ENCODE measurements around the gene LETM1. TPM values are rescaled to one million over a fixed set of nuclear protein-coding genes. Genes with fewer than 3 reads are reported as not detected.

The LETM1 gene
- 95.8 and 106 TPM in 2 replicates for total RNA-seq (2014; rRNA removed; shearing (Covaris generic))

DNA sequence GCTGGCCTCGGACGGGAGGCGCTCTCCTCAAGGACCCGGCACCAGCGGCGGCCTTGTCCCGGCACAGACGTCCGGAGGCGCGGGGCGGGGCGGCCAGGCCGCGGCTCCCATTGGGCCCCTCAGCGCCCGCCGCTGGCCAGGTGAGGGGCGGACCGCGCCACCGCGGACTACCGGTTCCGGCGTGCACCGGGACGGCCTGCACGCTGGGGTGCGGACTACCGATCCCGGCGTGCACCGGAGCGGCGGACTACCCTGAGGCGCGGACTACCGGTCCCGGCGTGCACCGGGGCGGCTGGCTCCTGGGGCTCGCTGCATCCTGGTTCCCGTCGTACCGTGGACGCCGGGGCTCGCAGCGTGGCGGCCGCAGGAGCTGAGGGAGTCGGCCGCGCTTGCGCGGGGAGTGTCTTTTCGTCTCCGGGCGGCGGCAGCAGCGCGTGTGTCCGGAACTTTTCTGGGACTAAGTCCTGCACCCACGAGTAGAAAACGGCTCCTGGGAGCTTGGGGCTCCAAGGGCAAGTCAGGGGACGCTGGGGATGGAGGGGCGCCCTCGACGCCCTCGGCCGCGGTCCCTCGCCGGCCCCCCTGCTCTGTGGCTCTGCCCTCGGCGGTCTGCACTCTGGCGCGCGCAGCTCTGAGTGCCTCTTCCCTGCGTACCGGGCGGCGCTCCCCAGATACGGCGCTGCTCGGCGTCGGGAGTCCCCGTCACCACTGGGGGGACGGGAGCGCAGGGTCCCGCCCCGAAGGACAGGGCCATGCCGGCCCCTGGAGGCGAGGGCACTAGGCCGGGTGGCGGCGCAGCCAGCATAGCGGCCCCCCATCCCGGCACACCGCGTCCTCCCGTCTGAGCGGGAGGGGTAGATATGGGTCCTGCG lies at the start of gene LETM1:
Gene LETM1 (minus strand): TSS at position 86 of the 872 bp plus-strand sequence. CDS start 206 bp downstream, outside the sequence.
- DNase-seq (ENCODE audit: low spot score), result peak; percentile 96

DNA sequence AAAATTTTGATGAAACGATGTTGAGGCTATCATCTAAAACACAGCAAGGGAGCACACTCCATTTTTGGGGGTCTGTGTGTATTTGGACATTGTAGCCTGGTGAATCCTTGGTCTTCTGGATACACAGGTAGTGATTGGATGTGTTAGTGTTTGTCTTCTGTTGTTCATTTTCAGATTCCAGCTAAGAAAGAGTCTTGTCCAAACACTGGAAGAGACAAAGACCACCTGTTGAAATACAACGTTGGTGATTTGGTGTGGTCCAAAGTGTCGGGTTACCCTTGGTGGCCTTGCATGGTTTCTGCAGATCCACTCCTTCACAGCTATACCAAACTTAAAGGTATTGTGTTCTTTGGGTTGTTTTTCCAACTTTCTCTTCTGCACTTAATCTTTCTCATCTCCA lies 48.1 kb upstream of the LETM1 start:
- DNase-seq (ENCODE audit: low spot score), result no peak

DNA sequence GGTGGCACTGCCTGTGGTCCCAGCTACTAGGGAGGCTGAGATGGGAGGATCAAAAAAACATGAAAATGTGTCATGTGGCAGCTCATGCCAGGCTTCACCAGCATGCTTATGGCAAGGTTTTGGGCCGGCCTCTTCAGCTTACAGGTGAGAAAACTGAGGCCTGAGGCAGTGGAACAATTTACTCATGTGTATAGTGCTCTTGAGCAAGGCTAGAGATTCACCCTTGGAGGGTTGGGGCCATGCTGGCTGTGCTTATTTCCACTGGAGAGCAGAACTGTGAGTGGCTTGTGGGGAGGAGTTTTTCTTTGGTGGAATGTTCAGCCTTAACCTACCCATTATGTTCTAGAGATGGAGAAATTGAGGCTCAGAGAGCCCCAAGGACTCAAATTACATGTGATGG lies 47.1 kb upstream of the LETM1 start:
- no peak for DNase-seq (ENCODE audit: low spot score)

DNA sequence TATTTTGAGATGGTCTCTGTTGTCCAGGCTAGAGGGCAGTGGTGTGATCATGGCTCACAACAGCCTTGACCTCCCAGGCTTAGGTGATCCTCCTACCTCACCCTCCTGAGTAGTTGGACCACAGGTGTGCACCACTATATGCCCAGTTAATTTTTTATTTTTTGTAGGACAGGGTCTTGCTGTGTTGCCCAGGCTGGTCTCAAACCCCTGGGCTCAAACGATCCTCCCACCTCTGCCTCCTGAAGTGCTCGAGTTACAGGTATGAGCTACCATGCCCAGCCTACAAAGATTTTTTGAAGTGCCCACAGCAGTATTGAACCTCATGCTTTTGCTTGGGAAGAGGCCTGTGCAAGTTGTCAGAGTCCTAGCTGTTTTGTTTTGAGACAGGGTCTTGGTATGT lies 46.3 kb upstream of the LETM1 start:
- no peak for DNase-seq (ENCODE audit: low spot score)

DNA sequence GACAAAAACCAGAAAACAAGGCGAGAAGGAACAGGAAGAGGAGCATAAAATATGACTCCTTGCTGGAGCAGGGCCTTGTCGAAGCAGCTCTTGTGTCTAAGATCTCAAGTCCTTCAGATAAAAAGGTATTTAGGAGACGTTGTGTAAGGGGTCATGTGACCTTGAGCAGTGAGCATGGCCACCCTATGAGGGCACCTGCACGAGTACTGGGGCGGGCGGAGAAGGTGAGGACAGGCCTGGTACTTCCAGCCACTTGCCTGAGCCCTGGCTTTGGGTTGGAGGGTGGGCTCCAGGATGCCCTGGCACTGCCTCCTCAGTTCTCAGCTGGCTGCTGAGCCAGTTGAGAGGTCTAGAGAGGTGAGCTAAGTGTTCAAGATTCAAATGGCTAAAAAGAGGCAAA lies 45.2 kb upstream of the LETM1 start:
- no peak for DNase-seq (ENCODE audit: low spot score)

DNA sequence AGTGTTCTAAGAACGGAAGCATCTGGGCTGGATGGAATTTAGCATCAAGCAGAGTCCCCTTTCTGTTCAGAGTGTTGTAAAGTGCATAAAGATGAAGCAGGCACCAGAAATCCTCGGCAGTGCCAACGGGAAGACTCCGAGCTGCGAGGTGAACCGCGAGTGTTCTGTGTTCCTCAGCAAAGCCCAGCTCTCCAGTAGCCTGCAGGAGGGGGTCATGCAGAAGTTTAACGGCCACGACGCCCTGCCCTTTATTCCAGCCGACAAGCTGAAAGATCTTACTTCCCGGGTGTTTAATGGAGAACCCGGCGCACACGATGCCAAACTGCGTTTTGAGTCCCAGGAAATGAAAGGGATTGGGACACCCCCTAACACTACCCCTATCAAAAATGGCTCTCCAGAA lies 44.7 kb upstream of the LETM1 start:
- no peak for DNase-seq (ENCODE audit: low spot score)

DNA sequence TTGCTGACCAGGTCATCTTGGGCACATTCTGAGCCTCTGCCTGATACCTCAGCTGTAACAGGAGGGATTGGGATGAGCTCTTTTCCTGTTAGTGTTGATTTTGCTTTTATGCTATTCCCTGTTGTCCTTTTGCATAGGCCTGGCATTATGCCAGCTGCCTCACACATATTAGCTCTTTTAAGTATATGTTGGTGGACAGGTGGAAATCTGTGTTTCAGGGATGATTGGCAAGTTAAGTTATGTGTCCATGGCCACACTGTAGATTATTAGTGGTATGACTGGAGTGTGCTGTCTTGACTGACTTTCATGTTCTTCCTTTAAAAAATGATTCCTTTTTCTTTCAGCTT lies 44.1 kb upstream of the LETM1 start:
- DNase-seq (ENCODE audit: low spot score), result no peak

DNA sequence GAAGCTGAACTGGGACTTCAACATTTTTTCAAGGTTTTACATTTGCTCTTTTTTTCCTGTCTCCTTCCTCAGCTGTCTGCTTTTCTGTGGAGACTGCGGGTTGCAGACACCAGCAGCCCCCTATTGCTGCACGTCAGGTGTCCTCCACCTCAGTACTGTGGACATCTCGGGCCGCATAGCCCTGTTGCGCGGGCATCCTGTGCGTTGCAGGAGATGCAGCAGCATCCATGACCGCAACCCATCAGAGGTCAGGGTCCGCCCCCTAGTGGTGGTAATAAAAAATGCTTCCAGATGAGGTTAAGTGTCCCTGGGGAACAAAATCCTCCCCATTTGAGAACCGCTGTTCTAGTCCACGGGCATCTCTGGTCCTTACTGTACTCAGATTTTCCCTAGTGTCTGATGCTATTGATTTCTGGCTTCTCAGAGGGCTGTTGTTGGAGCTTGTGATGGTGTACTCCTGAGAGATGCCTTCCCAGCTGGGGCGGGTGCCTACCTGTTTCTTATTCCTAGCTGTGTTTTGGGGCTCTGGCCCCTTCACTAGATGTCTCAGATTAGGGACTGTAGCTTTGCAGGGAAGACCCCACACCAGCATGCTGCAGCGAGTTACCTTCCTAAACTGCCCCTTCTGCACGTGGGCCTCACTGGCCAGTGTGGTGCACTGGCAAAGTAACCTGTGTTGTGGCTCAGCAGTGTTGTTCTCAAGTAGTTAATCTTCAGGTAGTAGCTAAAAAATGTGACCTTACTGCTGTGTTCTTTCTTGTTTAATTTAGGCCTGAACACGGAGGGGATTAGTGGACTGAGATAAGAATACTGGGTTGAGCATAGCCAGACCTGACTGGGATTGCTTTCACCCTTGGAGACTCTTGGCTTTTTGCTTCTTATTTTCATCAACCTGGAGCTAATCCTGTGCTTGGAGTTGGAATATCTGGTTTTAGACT lies 43.5 kb upstream of the LETM1 start:
- DNase-seq (ENCODE audit: low spot score), result peak; percentile 81

DNA sequence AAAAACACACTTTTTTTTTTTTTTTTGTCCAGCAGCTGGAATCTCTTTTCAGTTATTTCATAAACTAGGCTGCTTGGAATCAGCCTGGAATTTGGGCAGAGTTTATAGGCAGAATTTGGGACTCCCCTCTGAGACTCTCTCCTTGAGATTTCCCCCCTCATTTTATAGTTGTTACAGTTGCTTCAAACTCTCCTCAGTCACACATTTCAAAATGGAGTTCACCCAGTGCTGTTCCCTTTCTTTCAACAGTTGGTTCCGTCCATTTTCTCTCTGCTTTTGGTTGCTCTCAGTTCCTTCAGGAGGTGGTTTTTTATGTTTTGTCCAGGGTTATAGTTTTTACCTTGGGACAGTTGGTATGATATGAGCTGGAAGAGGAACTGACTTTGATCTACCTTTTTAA lies 42.7 kb upstream of the LETM1 start:
- no peak for DNase-seq (ENCODE audit: low spot score)

DNA sequence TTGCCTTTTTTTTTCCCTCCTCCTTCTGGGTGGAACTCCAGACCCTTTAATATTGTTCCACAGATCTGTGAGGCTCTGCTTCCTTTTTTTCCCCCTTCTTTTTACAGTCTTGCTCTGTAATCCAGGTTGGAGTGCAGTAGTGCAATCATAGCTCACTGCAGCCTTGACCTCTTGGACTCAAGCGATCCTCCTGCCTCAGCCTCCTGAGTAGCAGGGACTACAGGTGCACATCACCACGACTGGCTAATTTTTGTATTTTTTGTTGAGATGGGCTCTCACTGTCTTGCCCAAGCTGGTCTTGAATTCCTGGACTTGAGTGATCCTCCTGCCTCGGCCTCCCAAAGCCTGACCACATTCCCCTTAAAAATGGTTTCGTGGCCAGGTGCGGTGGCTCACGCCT lies 42.1 kb upstream of the LETM1 start:
- DNase-seq (ENCODE audit: low spot score), result no peak

DNA sequence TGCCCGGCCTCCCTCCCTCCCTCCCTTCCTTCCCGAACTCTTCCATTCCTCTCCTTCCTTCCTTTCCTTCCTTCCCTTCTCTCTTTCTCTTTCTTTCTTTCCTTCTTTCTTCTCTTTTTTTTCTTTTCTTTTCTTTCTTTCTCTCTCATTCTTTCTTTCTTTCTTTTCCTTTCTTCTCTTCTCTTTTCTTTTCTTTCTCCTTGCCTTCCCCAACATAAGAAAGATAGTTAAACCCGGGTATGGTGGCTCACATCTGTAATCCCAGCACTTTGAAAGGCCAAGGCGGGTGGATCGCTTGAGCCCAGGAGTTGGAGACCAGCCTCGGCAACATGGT lies 40.7 kb upstream of the LETM1 start:
- no peak for DNase-seq (ENCODE audit: low spot score)

DNA sequence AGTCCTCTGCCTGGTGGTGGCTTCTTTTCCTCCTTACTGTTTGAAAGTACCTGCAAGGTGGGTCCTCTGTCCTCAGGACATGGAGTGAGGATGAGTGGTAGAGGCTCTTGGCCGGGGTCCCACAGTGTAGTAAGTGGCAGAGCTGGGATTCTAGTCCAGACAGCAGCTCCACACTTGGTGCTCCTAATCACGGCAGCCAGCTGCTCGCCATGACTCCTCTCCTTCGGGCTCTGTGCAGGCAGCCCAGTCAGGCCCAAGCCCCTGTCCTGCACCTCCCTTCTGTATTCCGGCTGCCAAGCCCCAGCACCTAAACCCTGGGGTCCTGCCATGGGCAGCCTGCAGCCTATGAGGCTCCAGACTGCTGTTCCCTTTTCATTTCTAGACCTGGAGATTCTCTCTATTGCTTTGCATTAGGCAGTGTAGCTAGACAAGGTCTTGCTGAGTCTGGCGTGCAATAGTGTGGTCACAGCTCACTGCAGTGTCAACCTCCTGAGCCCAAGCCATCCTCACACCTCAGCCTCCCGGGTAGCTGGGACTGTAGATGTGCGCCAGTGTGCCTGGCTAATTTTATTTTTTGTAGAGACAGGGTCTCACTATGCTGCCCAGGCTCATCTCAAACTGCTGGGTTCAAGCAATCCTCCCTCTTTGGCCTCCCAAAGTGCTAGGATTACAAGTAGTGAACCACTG lies 40.2 kb upstream of the LETM1 start:
- no peak for DNase-seq (ENCODE audit: low spot score)

DNA sequence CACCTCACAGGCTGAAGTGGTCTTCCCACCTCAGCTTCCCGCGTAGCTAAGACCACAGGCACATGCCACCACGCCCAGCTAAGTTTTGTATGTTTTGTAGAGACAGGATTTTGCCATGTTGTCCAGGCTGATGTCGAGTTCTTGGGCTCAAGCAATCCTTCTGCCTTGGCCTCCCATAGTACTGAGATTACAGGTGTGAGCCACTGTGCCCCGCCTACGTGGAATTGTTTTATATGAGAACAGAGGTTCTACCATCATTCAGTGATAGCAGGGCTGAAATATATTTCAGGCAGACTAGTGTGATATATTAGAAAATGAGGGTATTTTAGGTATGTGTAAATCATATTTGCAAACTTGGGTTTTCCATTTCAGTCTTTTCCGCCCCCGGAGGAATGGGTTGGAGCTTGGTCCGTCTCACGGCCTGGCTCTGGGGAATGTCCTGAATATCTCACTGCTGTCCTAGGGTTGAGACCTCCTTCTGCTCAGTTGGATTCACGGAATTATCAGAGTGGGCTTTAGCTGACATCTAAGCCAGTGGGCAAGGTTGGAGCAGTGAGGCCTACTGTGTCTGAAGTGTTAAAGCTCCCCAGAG lies 35.1 kb upstream of the LETM1 start:
- DNase-seq (ENCODE audit: low spot score), result no peak

DNA sequence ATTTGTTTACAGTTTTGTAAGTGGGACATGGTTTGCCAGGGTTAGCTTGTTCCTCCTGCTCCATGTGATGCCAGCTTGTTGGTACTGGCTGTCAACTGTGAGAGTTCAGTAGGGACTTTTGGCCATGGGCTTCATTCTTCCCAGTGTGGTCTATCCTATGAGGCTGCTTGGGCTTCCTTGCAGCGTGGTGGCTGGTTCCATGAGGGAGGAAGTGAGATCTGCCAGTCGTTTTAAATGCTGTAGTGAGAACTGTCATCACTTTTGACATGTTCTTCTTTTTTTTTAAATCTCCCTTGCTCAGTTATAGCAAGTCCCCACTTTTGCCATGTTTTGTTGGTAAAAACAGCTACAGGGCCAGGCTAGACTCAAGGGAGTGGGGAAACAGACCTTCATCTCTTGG lies 31.1 kb upstream of the LETM1 start:
- DNase-seq (ENCODE audit: low spot score), result no peak

DNA sequence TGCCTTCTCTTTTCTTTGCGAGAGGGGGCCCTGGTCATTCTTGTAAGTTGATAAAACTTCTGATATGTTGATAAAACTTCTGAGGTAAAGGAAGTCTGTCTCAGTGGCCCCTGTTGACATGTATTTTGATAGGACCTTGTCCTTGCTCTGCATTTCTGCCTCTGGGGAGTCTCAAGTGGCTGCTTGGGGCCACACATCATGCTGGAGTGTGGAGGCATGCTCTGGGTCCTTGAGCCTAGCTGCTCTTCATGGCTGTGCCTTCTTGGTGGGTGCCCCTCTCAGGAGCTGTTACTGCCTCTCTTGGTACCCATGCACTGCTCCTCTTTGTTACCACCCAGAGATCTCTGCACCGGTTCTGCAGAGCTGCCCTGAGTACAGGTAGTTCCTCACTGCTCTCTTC lies 29.5 kb upstream of the LETM1 start:
- DNase-seq (ENCODE audit: low spot score), result no peak

DNA sequence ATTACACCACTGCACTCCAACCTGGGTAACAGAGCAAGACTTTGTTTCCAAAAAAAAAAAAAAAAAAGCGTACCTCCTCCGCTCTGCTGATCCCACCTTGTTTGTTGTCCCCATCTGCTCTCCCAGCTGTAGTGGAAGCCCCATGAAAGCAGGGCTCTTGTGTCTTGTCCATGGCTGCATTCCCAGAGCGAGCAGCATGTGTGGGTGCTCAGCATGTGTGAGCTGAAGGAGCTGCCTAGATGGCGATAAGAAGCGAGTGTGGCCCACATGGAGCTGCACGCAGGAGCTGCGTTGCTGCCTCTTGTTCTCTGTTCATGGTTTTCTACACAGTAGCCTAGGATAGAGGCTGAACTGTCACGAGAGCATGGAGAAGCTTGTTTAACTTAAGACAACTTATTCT lies 27.6 kb upstream of the LETM1 start:
- DNase-seq (ENCODE audit: low spot score), result no peak

DNA sequence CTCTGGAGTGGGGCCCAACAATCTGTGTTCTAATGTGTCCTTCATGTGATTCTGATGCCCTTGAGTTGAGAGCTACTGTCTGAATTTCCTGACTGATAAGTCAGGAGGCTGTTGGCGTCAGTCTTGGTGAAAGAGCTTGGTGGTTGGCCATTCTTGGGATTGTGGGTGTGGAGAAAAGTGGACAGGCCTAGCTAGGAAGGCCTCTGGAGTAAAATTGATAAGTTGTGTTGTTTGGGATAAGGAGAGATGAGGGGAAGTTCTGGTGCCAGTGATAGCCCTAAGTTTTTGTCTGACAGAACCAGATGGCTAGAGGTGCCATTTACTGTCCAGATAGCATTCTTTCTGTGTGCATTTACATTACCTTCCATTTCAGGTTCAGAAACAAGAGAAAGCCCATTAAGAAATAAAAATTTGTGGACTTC lies 26.9 kb upstream of the LETM1 start:
- DNase-seq (ENCODE audit: low spot score), result no peak

DNA sequence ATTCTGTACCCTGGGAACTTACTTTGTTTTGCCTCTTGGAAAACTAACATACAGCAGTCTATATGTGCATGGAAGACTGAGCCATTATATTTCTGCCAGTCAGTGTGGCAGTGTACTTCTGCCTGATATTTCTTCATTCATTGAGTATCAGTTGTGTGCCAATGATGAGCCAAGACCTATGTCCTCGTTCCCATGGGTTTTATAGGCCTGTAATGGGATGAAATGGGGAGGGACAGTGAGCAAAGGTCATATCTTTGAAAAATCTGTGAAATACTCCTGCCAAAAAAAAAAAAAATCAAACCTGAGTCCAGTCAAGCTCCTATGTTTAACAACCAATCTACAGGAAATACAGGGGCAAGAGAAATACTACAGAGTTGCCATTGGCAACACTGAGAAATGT lies 24.4 kb upstream of the LETM1 start:
- DNase-seq (ENCODE audit: low spot score), result peak; percentile 32

DNA sequence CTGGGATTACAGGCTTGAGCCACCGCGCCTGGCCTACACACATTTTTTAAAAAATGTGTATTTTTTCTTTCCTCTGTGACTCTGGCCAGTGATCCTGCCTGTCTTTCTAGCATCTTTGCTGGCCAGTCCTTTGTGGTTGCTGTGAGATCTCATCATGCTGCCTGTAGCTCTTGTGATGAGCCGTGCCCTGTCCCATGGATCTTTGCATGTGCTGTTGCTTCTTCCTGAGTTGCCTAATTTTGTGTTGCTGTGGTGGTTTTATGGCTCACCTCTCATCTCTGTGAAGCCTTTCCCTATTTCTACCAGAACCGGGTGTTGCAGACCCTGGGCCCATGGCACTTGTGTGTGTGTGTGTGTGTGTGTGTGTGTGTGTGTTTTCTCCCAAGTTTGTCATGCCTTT lies 23.5 kb upstream of the LETM1 start:
- no peak for DNase-seq (ENCODE audit: low spot score)

DNA sequence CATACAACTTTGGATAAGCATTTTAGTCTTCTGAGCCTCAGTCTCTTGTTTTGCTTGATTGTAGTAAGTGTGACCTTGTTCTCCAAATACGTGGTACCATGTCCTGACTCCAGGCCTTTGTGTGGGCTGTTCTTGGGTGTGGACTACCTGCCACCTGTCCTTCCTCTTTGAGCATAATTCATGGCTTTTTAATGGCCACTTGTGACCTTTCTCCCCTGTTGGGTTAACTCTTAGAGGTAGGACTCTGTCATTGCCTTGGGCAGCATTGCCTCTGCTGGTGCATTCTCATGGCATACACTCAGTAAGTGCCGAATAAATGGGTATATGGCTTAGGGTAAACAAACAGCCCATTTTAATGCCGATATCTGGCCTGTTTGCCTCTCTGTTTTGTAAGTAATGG lies 18.2 kb upstream of the LETM1 start:
- peak; percentile 28 for DNase-seq (ENCODE audit: low spot score)

DNA sequence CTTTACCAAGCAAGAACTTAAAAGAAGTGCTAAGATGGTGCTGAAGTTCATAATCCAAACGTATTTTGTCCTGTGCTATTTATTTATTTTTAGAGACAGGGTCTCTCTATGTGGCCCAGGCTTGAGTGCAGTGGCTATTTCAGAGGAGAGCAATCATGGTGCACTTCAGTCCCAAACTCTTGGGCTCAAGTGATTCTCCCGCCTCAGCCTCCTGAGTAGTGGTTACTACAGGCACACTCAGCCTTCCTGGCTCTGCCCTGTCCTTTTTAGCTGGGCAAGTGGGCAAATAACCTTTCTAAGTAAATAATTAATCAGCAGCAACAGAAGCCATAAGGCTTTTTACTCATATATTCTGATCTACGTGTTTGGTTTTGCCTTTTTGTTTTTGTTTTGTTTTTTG lies 17.8 kb upstream of the LETM1 start:
- DNase-seq (ENCODE audit: low spot score), result peak; percentile 28

DNA sequence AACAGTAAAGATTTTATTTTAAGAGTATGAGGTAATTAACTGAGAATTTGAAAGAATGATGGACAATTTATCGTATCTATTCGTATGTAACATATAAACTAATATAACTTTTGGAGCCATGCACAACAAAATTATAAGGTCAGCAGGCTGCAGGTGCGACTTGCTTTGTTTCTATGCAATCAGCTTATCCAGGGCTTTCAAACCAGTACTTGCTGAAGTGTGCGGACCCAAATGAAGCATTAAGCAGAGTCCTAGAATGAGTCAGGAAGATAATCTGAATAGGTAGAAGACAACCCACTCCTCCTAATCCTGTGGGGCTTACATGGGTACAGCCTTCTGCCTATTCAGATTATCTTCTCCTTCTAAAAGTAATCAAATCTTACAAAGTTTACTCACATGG lies 17.3 kb upstream of the LETM1 start:
- DNase-seq (ENCODE audit: low spot score), result no peak
